Measurements from ENCODE around the gene BHLHA15.

The BHLHA15 gene

DNA sequence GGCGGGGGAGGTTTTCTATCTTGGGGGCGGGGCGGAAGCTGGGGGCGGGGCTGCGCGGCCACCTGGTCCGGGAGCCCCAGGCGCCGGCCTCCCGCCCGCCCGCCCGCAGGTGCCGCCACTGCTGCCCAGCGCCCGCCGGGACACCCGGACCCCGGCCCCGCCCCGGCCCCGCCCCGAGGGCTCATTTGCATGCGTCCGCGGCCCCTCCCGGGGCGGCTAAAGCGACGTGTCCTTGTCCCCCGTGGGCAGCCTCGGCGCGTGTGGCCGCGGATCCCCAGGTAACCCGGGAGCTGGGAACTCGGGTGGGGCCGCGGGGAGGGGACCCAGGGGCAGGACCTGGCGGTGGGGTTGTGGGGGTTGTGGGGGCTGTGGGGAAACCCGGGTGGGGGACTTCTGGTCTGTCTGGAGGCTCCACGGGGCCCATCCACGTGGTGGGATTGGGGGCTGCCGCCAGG, at the start of gene BHLHA15:
Gene BHLHA15 (plus strand): TSS at position 219 of the 455 bp plus-strand sequence. CDS start 871 bp downstream, outside the sequence.
- peak; percentile 96 for DNase-seq (ENCODE audit: low spot score)

DNA sequence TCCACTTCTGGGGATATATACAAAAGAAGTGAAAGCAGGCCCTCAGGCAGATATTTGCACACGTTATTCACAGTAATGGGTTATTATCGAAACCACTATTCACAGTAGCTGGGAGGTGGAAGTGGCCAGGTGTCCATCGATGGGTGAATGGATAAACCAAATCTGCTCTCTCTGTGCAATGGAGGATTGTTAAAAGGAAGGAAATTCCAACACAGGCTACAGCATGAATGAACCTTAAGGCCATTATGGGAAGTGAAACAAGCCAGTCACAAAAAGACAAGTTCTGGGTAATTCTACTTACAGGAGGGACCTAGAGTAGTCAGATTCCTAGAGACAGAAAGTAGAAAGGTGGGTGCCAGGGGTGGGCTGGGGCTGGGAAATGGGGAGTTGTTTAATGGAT, 48.5 kb upstream of the BHLHA15 start:
- DNase-seq (ENCODE audit: low spot score) = no peak

DNA sequence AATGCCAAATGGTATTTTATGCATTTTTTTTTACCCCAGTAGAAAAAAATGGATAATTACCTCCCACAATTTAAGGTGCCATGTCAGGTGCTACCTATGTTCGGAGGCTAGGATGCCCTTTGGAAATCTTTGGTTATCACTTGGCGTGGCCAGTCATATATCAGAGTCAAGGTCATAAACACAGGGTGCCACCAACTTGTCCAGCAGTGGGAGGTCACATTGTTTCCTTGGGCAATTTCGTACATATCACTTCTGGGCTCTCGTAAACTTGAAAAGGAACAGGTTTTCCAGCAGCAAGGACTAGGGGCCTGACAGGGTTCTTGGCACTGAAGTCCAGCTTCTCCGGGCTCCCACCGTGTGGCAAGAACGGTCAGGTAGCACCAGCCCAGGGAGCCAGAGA, 48.0 kb upstream of the BHLHA15 start:
- no peak for DNase-seq (ENCODE audit: low spot score)

DNA sequence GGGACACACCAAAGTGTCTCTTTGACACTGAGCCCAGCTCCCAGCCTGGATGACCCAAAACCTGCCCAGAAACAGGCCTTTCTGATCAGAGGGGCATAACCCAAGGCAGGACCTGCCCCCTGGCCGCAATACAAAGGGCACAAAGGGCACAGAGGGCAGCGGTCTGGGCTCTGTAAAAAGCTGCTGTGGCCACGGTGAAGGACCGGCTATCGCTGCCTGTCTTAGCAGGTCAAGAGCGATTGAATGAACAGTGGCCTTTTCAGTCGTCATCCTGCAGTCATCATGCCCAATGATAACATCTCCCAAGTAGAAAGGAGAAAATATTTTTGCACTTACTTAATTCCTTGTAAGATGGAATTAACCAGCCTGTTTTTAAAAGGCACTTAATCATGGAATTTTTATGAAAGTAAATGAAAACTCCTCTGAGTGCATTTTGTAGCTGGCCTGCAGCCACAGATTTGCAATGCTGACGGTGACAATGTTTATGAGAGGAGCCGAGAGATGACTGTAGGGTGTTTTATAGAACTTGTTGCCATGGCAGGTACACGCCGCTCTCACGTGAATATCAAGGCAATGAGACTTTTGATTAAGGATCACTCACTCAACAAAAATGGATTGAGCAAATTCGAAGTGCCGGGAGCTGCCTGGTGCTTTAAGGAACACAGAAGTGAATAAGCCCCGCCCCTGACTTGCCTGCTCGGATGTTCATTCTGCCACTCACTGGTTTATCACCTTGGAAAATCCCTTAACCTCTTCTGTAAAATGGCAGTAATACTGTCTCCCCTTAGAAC, 47.3 kb upstream of the BHLHA15 start:
- no peak for DNase-seq (ENCODE audit: low spot score)

DNA sequence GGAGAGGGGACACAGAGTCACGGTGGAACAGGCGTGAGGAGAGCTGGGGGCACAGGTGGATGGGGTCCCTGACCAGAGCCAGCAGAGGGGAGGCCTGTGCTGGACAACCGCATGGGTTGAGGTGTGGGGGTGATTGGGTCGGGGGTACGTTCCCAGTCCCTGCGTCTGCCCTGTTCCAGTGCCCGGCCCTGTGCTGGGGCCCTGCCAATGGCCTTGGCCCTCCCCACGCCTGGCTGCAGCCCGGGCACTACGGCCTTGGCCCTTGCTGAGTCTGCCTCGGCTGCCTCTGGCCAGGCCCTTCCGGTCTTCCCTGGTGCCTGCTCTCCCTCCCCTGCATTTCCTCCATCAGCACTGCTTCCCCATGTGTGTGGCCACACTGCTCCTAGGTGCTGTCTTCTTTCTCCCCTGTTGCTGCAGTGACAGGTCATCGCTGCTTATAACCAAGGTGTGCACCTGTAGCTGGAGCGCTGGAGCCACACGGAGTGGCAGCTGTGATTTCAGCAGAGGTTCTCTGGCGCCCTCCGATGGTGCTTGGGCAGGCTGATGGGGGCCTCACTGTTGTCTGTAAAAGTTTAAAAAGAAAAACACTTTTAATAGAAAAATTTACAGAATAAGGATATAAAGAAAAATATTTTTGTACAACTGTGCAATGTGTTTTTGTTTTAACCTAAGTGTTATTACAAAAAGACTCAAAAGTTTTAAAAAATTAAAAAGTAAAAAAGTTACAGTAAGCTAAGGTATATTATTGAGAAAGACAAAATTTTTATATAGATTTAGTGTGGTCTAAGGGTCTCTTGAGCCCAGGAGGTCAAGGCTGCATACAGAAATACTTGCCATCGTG, 45.2 kb upstream of the BHLHA15 start:
- DNase-seq (ENCODE audit: low spot score) = peak; percentile 67

DNA sequence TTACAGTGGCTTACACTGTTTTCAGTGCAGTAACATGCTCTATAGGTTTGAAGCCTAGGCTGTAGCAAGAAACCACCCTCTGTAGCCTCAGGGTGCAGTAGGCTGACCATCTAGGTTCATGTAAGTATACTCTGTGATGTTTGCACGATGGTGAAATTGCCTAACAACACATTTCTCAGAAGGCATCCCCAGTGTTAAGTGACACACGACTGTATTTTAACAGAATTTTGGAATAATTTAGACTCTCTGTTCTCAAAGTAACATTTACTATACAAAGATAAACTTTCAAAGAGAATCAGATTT, 44.6 kb upstream of the BHLHA15 start:
- no peak for DNase-seq (ENCODE audit: low spot score)

DNA sequence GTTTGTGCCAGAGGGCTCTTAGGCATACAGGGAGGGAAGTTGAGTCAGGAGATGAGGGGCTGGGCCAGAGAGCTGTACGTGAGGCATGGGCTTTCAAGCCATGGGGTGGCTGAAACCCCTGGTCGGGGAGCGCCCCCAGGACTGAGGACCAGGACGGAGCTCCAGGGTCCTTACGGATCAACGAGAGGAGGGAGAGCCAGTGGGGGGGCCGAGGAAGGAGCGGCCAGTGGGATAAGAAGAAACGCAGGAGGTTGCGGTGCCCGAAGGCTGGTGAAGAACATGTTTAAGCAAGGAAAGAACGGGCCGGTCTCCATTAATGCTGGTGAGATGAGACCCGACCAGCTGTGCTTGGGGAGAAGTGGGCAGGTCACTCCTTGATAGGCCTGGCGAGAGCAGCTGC, 43.6 kb upstream of the BHLHA15 start:
- DNase-seq (ENCODE audit: low spot score) = no peak

DNA sequence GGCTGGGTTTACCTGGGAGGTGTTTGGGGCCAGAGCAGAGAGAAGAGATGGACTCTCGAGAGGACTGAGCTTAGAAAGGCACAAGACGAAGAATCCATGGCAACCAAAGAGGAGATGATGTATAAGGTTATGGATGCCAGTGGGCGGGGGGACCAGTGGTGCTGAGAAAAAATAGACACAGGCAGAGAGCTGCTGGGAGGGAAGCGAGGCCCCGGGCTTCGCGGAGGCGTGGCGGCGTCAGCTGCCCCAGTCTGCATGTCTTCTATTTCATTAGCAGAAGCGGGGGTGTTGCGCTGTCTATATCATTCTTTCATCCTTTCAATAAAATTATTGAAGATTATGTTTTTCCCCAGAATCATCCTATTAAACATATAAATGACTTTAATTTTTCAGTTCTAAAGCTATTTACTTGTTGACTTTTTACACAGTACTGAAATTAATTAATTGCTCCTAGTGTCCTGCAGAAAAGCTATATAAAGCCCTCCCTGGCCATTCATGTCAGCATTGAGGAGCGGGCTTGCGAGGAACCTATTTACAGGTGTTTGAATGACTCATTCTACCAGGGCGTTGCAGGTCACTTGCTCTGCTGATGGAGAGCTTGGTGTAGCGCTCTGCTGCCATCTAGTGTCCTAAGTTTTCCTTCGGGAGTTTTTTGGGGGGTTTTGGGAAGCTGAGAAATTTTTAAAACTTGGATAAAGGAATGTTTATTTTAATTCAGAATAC, 42.9 kb upstream of the BHLHA15 start:
- peak; percentile 88 for DNase-seq (ENCODE audit: low spot score)

DNA sequence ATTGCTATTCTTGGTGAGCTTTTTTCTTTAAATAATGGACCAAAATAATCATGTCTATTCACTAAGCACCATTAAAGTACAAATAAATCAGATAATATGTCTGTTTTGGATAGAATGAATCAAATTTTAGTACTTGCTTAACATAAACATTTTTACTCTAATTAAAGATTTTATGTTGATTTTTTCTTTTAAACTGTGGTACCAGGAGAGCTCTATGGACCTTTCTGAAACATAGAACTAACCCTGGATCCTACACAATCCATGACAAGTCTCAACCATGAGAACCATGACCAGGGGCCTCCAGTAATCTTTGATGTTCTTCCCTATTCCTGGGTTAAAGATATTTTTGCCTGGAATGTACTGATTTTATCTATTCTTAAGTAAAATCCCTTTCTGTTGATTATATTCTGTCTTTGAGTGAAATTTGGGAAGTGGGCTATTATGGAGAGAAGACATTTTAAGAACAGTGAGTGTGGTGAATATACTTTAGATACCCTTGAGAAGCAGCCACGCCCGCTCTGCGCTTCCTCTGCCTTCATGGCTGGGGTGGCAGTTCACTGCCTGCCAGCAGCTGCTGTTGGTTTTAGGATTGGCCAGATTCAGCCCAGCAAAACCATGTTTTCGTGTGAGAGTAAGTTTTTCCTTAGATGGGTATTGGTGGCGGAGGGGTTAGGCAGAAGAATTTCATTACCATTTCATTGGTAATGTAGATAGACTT, 42.2 kb upstream of the BHLHA15 start:
- no peak for DNase-seq (ENCODE audit: low spot score)

DNA sequence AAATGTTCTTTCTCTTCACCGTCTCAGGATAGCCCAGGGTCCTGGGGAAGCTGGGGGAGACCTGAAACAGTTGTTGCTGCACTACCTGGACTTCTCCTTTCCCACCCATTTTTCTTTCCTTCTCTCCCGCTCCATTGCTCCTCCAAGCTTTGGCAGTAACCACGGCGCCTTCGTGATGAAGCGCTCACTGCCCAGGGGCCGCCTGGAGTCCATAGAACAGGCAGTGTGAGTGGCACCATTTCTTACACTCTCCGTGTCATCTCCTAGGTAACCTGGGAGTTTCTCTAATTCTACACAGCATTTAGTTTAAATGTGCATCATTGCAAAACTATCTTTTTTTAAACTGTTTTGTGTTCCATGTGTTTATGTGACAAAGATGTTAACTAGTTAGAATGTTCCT, 40.3 kb upstream of the BHLHA15 start:
- DNase-seq (ENCODE audit: low spot score) = no peak

DNA sequence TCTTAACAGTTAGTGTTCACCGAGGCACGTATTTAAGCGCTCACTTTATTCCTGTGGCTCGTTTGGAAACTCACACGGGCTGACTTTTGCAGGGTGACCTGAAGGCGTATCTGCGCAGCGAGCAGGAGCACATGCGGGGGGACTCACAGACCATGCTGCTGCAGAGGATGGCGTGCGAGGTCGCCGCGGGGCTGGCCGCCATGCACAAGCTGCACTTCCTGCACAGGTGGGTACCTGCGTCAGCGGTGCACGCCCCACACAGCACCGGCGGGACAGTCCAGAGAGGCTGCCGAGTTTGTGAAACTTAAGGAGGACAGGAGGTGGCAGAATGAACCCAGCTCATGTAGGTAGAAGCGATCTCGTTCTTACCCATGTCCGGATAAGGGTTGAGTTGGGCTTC, 39.8 kb upstream of the BHLHA15 start:
- DNase-seq (ENCODE audit: low spot score) = no peak

DNA sequence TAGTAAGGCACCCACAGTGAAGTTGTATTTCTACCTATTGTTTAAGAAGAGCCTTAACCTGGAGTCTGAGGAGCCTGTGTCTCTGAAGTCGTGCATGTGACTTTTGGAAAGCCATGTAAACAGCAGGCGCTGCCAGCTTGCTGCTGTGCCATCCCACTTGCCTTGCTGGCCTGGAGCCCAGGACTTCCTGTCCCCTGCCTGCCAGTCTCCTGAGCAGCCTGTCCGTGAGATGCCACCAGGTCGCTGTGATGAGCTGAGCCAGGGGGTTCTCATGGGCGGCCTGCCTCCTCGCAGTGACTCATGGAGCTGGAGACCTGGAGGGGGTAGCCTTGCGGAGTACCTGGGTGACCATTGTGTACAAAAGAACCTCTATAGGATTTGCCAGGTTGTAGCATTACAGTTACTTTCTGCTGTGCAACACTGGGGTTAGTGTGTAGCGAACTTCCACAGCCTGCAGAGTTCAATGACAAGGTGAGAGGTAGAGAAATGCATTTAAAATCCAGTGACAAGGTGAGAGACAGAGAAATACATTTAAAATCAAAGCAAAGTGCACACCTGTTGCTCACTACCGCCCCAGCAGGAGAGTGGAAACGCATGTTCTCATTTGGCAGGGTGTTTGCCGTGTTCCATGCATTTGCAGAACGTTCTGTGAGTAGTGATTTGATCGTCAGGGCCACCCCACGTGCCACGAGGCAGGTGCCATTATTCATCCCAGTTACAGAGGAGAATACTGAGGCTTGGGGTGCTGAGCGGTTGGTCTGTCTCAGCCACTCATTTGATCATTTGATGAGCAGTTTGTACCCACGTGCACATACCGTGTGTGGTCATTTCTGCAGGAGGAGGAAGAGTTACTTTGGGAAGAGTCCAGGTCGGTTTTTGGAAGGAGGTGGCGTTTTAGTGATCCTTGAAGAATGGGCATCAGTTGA, 36.6 kb upstream of the BHLHA15 start:
- no peak for DNase-seq (ENCODE audit: low spot score)

DNA sequence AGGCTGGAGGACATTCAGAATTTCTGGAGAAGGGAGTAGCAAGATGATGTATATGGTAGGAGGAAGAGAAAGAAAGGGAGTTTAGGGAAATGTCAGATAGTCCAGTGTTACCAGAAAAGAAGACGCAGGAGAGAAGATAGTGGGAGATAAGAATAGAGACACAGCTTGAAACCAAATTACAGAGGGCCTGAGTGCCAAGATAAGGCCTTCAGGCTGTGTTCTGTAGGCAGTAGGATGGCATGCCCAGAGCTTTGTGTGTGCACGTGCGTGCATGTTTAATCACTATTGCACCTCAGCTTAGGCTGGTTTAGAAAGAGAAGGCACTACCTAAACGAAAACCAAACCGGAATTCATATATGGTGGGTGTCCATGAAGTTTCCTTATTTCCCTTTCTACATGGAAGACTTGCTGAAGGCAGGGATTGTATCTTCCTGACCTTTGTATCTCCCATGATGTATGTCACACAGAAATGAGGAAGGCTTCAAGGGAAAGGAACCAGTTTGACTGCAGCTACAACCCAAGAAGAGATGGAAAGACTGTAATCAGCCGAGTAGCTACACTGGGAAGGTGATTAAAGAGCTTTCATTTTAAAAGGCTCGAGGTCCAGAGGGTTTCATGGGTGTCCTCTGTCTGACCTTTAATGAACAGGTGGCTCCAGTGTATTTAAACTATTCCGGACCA, 35.8 kb upstream of the BHLHA15 start:
- DNase-seq (ENCODE audit: low spot score) = no peak

DNA sequence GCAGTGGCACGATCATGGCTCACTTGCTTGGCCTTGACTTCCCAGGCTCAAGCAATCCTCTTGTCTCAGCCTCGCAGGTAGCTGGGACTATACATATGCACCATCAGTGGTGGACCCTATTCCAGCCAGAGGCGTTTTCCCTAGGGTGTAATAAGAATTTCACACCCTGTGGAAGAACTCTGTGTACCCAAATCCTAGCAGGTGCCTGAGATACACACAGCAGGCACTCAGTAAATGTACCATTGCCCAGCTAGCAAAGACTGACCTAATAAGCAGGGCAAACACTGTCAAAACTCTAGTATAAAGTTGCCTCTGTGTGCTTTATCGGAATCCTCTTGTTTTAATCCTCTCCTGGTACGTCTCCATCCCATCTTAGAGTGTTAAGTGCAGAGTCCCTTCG, 33.7 kb upstream of the BHLHA15 start:
- DNase-seq (ENCODE audit: low spot score) = no peak

DNA sequence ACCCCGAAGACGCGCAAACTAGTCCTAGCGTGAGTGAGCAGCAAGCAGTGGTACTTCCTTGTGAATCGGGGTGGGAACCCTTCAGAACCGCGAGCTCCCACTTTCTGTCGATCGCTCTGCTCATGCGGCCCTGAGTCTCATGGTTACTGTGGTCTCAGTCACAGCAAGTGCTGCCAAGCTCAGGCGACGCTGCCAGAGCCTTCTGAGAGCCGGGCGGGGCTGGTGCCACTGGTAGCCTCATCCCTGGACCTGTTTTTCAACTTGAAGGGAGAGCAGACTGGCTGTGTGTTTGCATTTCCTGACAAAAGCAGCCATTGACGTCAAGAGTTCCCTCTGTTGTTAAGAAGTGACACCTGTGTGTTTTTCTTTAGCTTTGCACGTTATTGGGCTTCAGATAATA, 32.9 kb upstream of the BHLHA15 start:
- DNase-seq (ENCODE audit: low spot score) = no peak

DNA sequence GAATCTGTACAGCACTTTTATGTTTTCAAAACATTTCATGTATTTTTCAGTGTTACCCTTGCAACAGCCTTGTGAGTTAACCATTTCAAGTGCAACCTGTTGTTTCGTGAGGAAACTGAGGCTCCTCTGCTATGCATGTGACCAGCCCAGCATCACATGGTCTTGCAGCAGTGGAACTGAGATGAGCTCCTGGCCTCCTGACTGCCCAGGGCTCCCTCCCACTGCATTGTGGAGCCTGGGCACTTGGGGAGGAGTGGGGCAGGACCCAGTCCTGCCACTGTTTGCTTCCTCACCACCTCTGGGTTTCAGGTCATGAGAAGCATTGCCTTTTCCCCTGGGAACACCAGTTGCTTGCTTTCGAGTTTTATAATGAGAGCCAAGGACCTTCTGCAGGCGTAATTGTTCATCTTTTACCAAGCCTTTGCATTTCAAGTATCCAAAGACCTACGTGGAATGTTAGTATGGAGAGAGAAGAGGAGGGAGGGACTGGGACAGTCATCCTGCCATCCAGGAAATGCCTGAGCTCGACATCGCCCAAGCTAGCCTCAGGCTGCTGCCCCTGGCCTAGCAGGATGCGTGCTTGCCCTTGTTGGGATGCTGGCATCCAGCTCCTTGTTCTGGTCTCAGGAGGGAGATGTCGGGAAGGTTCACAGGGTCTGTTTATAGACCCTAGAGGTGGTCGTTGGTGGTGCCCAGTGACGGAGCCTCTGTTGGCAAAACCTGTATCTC, 32.3 kb upstream of the BHLHA15 start:
- DNase-seq (ENCODE audit: low spot score) = no peak

DNA sequence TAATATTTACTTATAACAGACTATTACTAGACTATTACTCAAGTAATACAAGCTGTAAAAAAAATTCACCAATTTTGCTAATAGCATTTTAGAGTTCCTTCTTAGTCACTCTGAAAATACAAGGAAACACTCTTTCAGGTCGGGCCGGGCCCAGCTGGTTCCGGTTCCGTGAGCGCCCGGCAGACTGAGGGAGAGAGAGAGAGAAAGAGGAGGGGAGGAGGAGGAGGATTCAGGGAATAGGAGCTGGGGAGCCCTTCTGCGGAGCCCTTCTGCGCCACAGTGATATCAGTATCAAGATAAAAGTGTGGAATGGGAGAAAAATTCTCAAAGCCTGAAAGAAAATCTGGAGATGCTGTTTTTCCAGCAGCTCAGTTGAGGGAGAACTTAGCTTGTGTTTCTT, 30.5 kb upstream of the BHLHA15 start:
- no peak for DNase-seq (ENCODE audit: low spot score)

DNA sequence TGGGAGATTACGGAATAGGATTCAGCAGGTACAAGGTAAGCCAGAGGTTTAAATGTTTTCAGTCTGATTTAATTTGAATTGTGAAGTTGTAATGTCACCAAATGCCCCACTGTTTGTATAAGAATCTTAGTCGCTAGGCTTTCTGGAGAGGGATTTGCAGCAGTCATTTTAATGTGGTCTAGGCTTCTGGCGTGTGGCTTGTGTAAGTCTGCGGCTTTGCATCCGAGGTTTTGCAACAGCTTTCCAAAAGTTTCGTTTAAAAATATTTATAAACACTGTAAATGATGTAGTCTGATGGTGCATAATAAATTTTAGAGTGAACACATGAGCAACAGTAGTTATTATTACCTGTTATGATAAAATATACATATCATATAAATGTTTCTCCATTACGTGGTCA, 26.1 kb upstream of the BHLHA15 start:
- no peak for DNase-seq (ENCODE audit: low spot score)

DNA sequence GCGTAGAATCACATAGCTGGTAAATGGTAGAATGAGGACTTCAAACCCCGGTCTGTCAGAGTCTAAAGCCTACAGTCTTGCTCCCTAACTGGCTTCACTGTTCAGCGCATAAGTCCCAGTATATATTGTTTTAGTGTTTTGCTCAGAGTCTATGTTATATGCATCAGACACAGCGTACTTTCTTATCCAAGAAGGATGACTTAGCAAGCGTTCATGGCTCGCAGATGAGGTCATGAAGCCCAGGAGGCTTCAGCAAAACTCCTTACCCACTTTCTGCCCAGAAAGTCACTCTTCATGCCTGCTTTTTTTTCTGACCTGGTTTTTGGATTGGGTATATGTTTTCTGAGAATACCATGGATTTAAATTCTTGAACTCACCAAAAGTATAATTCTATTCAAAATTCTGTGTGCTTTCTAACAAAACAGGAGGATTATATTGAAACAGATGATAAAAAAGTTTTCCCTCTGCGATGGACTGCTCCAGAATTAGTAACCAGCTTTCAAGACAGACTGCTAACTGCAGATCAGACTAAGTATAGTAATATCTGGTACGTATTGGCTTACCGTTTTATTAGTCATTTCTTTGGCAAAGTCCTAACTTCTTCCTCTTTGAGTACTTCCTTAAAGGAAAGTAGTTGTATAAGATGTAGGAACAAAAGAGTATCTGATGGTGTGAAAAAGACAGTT, 24.6 kb upstream of the BHLHA15 start:
- no peak for DNase-seq (ENCODE audit: low spot score)
